Measurements from ENCODE around the gene CFAP299. TPM values are rescaled to one million over a fixed set of nuclear protein-coding genes. Genes with fewer than 3 reads are reported as not detected.

Gene CFAP299
- total and polyA plus RNA-seq, 9 of the 15 experiments (the other 6 are each of a cell fraction or from before 2014, with no cell fraction given): 0.09 to 3.0 (median 0.76) TPM

GRCh38 chr4:80918004-80918403 is 582.5 kb downstream of the CFAP299 start:
- Histone ChIP-seq H3K27me3 (ENCODE audit: control insufficient read depth in 2 of 2, insufficient read depth in 2 of 2, low read length in 2 of 2) (no peaks in the 10 kb centered on the region), H3K79me2 (ENCODE audit: control insufficient read depth, insufficient read depth, low read length) (no peaks in the 10 kb centered on the region), H3K9me3 (replicated peaks; ENCODE audit: control insufficient read depth, insufficient read depth, low read depth, low read length) (no peaks in the 10 kb centered on the region), H2AFZ (ENCODE audit: low read depth, low read length) (no peak overlapping the region), H3K4me2 (ENCODE audit: insufficient read depth, low read length) (no peak overlapping the region), H3K36me3 (ENCODE audit: control insufficient read depth, insufficient read depth, low read length) (no peaks in the 10 kb centered on the region), H3K9me1 (ENCODE audit: control insufficient read depth, insufficient read depth, low read length) (no peaks in the 10 kb centered on the region), H3K4me1 (replicated peaks in 1 of 2; ENCODE audit: control insufficient read depth in 2 of 2, insufficient read depth in 2 of 2, low read length in 2 of 2) (no peaks in the 10 kb centered on the region), H3K27ac (ENCODE audit: extremely low read depth, low read depth, low read length) (no peak overlapping the region), H4K20me1 (replicated peaks; ENCODE audit: control insufficient read depth, insufficient read depth, low read length) (no peaks in the 10 kb centered on the region), H3K4me3 (no peak overlapping the region), H3K9ac (ENCODE audit: insufficient read depth in 1 of 2, low read depth in 2 of 2, low read length in 2 of 2) (no peak overlapping the region)
- no peak for DNase-seq (ENCODE audit: extremely low read depth in 1 of 4, low spot score in 3 of 4)
- CTCF ChIA-PET (ENCODE audit: low intra/inter-chr PET ratio): no interaction called here
- no TSS peak for BruUV-seq (replicated peaks)
- ATAC-seq: no peak
- intact Hi-C loops (cut with micrococcal nuclease): no loop called here
- POLR2A ChIA-PET: no interaction called here
- in situ Hi-C loops (cut with MboI): no loop called here
- no peak for FAIRE-seq
- TF ChIP-seq DEAF1 (CRISPR knock-in tag; IDR thresholded peaks at IDR 0.05): no peak
- TF ChIP-seq ZNF512 (tag; IDR thresholded peaks at IDR 0.05): no peak
- no peak for TF ChIP-seq RBM14 (IDR thresholded peaks at IDR 0.05; ENCODE audit: borderline replicate concordance, insufficient read depth, low read depth, low read length)
- TF ChIP-seq HDAC1 (IDR thresholded peaks at IDR 0.05): no peak
- no peak for TF ChIP-seq RNF219 (CRISPR knock-in tag; IDR thresholded peaks at IDR 0.05)
- TF ChIP-seq SIRT6 (IDR thresholded peaks at IDR 0.05; ENCODE audit: low read depth, low read length): no peak
- no peak for TF ChIP-seq SMARCC2 (IDR thresholded peaks at IDR 0.05; ENCODE audit: low read depth)
- no peak for TF ChIP-seq SMAD3 (CRISPR knock-in tag; conservative IDR thresholded peaks at IDR 0.05)
- no peak for TF ChIP-seq ZNF740 (CRISPR knock-in tag; IDR thresholded peaks at IDR 0.05)
- TF ChIP-seq ZNF740 (tag; IDR thresholded peaks at IDR 0.05): no peak
- TF ChIP-seq SETDB1 (IDR thresholded peaks at IDR 0.05; ENCODE audit: low read length): no peak
- no peak for TF ChIP-seq ZNF224 (CRISPR knock-in tag; IDR thresholded peaks at IDR 0.05)
- TF ChIP-seq IRF1 (CRISPR knock-in tag; IDR thresholded peaks at IDR 0.05; ENCODE audit: borderline replicate concordance): no peak
- no peak for TF ChIP-seq RAD21 (CRISPR knock-in tag; conservative IDR thresholded peaks at IDR 0.05 in 1 of 2, IDR thresholded peaks at IDR 0.05 in 1 of 2)
- TF ChIP-seq RFX1 (IDR thresholded peaks at IDR 0.05): no peak
- TF ChIP-seq ARID1B (IDR thresholded peaks at IDR 0.05): no peak
- TF ChIP-seq CBFB (CRISPR knock-in tag; IDR thresholded peaks at IDR 0.05): no peak

Data from K562 (cell line).